Pancreas (tissue), 10 donors: ENCODE results near the gene RPL28. TPM values are rescaled to one million over a fixed set of nuclear protein-coding genes. Genes with fewer than 3 reads are reported as not detected.
"Not testable (repeated sequence)": the region's sequence is repeated elsewhere in the genome, so short reads cannot be mapped to it uniquely, and the experiment has no call there.

Experiments used
- ATAC-seq, 4 donors: fragments of 200-7000 bp; cut with Tn5 transposase; one replicate each; pipeline versions ENCODE4 v1.8.0 to v1.9.1; 2020; ENCODE audit warnings: mild to moderate bottlenecking in 4 of 4, moderate library complexity in 4 of 4
- DNase-seq, 6 donors: peaks; one replicate each; pipeline ENCODE4 v3.0.0-alpha.2; 2020
- FAIRE-seq: peaks from 2 replicates; lab custom pipeline; 2012; peaks lifted over from hg19 to GRCh38; lab: Jason Lieb, UNC
- H3K27ac ChIP-seq, 4 donors: fragments of 200-600 bp; sonication (generic); 1 replicate in 3 of 4; 2 replicates in 1 of 4; pipeline versions ENCODE4 v1.5.0 to v1.8.0; 2020
- H3K27me3 ChIP-seq, 4 donors: fragments of 200-600 bp; one replicate each; pipeline ENCODE4 v1.8.0; 2021
- H3K36me3 ChIP-seq, 3 donors: fragments of 200-600 bp; sonication (generic) in 1 of 3; one replicate each; pipeline versions ENCODE4 v1.5.0 to v1.8.0; 2020 to 2021
- H3K4me1 ChIP-seq, 3 donors: fragments of 200-600 bp; one replicate each; pipeline ENCODE4 v1.8.0; 2021
- H3K4me3 ChIP-seq, 4 donors: fragments of 200-600 bp; sonication (generic) in 2 of 4; one replicate each; pipeline versions ENCODE4 v1.5.0 to v1.8.0; 2020 to 2021
- H3K9me3 ChIP-seq, 4 donors: fragments of 200-600 bp; one replicate each; pipeline ENCODE4 v1.8.0; 2021
- CTCF ChIP-seq, 4 donors: fragments of 200-600 bp; sonication (generic) in 3 of 4; IDR thresholded peaks; one replicate each; pipeline versions ENCODE4 v1.5.0 to v1.8.0; 2021; ENCODE audit warnings: antibody characterized with exemption in 4 of 4
- WGBS, 2 donors: extraction: QIAGEN DNeasy Blood & Tissue Kit; methylation state at CpG; one replicate each; pipeline ENCODE4 v1.1.7; 2013; 5-methylcytosine and 5-hydroxymethylcytosine counted together
- intact Hi-C, 3 donors: fragments of 100-400 bp; cut with DNase I; formaldehyde crosslinking; loops; one replicate each; pipeline versions ENCODE4 v1.11.1 to v1.14.2; 2022
- polyA plus RNA-seq, 2 donors: library from polyadenylated mRNA; stranded (reverse); fragments of 200-250 nt; gene quantifications; one replicate each; pipeline ENCODE4 v1.2.3, GENCODE V29; 2013
- total RNA-seq, 6 donors: library from RNA; stranded (reverse); fragmentation: NEBNext Ultra II Directional in 4 of 6; extraction: Animal tissue kit (Norgen Biotek cat#: 25700) in 4 of 6; gene quantifications; one replicate each; pipeline versions ENCODE4 v1.2.1 to v1.2.4, GENCODE V29; 2021 to 2023
- donor health status: healthy with polysubstance abuse.
- donor health status: DM: no; HTN: no; CAD: no; lungs with moderate emphysema.
- donor health status: DM: no; HTN: no; CAD: no.
- donor health status: control.
- donor health status: control.
- donor health status: Bipolar disorder and iron deficiency.
- donor health status: DM: yes; HTN: yes; CAD: no.
- donor health status: DM: no; HTN: no; CAD: no.
- donor health status: DM: no; HTN: no; CAD: no.
- donor health status: DM: yes; HTN: yes; CAD: no.

The RPL28 gene
- total and polyA plus RNA-seq, 8 donors = 420 to 1,198 (median 819) TPM

DNA sequence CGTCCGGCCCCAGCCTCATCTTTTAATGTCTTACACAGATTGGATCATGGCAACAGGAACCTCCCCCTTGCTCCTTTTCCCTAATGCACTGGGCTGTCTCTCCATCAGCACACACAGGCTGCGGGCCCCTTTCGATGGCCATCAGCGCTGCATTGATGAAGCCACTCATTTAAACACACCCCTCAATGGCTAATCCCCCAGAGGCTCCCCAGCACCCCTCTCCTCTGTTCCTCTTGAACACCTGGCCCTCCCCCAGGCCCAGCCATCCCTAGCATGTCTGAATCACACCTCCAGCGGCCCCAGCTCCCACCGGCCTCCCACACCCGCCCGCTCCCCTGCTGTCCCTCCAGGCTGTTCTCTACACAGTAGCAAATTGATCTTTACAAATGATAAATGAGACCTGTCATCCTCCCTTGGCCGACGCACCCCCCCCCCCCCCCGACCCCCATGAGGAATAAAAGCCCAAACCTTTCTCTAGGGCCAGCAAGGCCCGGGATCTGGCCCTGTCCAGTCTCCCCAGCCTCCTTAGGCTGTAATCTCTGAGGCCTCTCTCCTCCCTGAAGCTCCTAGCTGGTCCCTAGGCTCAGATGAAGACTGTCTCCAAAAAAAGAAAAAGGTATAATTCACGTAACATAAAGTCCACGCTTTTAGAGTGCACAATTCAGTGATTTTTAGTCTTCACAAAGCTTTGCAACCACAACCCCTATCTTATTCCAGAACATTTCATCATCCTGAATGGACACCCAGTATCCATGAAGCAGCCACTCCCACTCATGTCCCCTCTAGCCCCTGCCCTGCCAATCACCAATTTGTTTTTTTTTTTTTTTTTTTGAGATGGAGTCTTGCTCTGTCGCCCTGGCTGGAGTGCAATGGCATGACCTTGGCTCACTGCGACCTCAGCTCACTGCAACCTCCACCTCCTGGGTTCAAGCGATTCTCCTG, 7.4 kb downstream of the RPL28 start:
- 73 to 74% methylated on average over 18 of the region's 18 CpGs for WGBS, 2 donors
- no peak for TF ChIP-seq CTCF (IDR thresholded peaks at IDR 0.05)
- Histone ChIP-seq H3K4me3 (no peak overlapping the region), H3K9me3 (no peaks in the 10 kb centered on the region), H3K4me1 (peaks cover 0 to 6% (median 4%) of the 10 kb centered on the region in 3 donors), H3K27me3 (no peaks in the 10 kb centered on the region), H3K27ac (no peak overlapping the region), H3K36me3 (peaks cover 0 to 17% (median 5%) of the 10 kb centered on the region in 3 donors)
- DNase-seq = no peak
- intact Hi-C loops = no loop called here
- FAIRE-seq = no peak
- no peak for ATAC-seq

DNA sequence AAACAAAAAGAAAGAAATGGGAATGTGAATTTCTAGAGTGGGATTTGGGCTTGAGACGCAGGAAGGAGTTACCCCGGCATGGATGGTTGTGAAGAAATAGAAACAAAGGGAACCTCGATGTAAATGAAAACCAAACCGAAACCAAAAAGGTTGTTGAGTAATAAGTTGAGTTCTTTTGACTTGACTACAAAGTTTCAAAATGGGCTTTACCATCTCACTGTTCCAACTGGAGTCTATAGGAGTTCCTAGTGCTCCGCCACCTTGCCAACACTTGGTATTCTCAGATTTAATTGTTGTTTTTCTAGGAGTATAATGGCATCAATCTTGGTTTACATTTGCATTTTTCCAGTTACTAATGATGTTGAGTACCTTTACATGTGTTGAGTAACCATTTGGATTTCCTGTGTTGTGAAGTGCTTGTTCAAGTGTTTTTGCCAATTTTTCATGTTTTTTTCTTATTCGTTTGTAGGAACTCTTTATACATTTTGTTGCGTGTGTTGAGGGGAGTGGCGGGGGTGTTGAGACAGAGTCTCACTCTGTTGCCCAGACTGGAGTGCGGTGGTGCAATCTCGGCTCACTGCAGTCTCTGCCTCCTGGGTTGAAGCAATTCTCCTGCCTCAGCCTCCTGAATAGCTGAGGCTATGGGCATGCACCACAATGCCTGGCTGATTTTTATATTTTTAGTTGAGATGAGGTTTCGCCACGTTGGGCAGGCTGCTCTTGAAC, 12.6 kb downstream of the RPL28 start:
- intact Hi-C loops = no loop called here
- no peaks in the 10 kb centered on the region for H3K4me1 ChIP-seq
- ATAC-seq = no peak
- H3K36me3 ChIP-seq = peaks cover 0 to 5% (median 0%) of the 10 kb centered on the region in 3 donors
- no peaks in the 10 kb centered on the region for H3K27me3 ChIP-seq
- DNase-seq = no peak
- TF ChIP-seq CTCF (IDR thresholded peaks at IDR 0.05) = no peak
- no peak overlapping the region for H3K4me3 ChIP-seq
- H3K27ac ChIP-seq = no peak overlapping the region
- H3K9me3 ChIP-seq = no peaks in the 10 kb centered on the region
- 83 to 88% methylated on average over 12 of the region's 12 CpGs for WGBS, 2 donors
- FAIRE-seq = no peak

DNA sequence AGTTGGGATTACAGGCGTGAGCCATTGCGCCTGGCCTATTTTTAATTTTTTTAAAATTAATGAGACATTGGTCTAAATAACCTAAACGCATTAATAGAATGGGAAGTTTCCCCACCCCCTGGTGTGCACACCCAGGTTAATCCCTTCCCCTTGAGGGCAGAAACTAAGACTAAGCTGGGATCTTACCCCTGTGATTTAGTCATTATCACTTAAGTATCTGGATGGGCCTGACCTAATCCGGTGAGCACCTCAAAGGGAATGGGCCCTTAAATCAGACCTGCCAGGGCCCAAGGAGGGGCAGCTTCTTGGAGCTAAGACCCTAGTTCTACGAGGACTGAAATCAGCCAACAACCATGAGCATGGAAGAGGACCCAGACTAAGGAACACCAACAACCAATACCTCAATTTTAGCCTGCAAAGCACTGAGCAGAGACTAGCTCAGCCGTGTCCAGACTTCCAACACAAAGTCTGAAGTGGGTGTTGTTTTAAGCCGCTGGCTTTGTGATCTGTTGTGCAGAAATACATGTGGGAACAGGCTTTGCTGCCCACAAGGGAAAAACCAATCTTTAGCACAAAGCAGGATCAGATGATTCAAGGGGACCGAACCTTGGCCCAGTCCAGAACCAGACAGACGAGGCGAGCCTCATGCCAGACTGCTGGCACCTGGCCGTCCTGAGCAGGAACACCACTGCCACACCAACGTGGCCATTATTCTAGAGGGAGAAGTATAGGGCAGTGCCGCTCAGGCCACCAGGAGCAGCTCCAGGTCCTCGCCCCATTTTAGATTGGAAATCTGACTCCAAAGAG, 14.8 kb downstream of the RPL28 start:
- TF ChIP-seq CTCF (IDR thresholded peaks at IDR 0.05) = no peak
- ATAC-seq (no peak), FAIRE-seq (no peak), DNase-seq (no peak)
- H3K4me3 ChIP-seq = no peak overlapping the region
- peaks cover 0 to 7% (median 0%) of the 10 kb centered on the region in 3 donors for H3K36me3 ChIP-seq
- 87 to 89% methylated on average over 14 of the region's 14 CpGs for WGBS, 2 donors
- no peaks in the 10 kb centered on the region for H3K4me1 ChIP-seq
- H3K9me3 ChIP-seq = no peaks in the 10 kb centered on the region
- H3K27me3 ChIP-seq = no peaks in the 10 kb centered on the region
- no peak overlapping the region for H3K27ac ChIP-seq
- intact Hi-C loops = loop anchor here in 1 of 3 donors (10.0 kb wide), 1 partner anchor 106 kb away; no protein-coding TSS in a partner anchor

DNA sequence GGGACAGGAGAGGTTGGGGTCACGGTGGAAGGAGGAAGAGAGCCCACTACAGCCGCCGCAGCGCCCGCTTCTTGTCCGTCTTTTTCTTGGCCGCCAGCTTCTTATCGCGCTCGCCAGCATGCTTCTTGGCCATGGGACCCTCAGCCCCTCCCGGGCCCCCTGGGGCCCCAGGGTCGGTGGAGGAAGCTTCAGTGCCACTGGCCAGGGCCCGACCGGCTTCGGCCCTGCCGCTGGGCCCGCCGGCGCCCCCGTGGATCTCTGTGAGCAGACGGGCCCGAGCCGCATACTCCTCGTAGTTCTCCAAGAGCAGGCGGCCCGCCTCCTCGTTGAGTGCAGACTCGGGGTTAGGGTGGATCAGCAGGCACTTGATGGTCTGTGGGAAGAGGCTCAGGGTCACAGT, 15.7 kb downstream of the RPL28 start:
- H3K4me3 ChIP-seq, H3K36me3 ChIP-seq, DNase-seq, H3K9me3 ChIP-seq, H3K27ac ChIP-seq, FAIRE-seq, H3K27me3 ChIP-seq, H3K4me1 ChIP-seq: not testable (repeated sequence)
- ATAC-seq = peak in 1 of 4 donors; percentile 7
- intact Hi-C loops = loop anchor here in 1 of 3 donors (10.0 kb wide), 1 partner anchor 107 kb away; no protein-coding TSS in a partner anchor
- 88 to 93% methylated on average over 9 to 21 of the region's 28 CpGs for WGBS, 2 donors
